Erythroblast (primary cell): ENCODE results near the gene STAT6.

Experiments
- GATA1 ChIP-seq: IDR thresholded peaks from 2 replicates; pipeline ENCODE4 v1.6.1; 2011; ENCODE audit warnings: low read depth, mild to moderate bottlenecking, control low read depth, low read length, moderate library complexity
- POLR2A ChIP-seq: IDR thresholded peaks from 2 replicates; pipeline ENCODE4 v1.6.1; 2011; ENCODE audit warnings: mild to moderate bottlenecking, low read length

- TF ChIP-seq POLR2A (no peak), GATA1 (no peak)
Measured at GRCh38 chr12:57092529-57092862, 18.7 kb downstream of the STAT6 start.
